HepG2 (cell line): ENCODE measurements around the gene CCDC183. TPM values are rescaled to one million over a fixed set of nuclear protein-coding genes. Genes with fewer than 3 reads are reported as not detected.

ENCODE experiments used
- ATAC-seq: fragments of 200-7000 bp; cut with Tn5 transposase; 3 replicates; pipeline ENCODE4 v1.9.1; 2020; ENCODE audit warnings: mild to moderate bottlenecking, moderate library complexity
- BruUV-seq: library from RNA; stranded (reverse); fragments of 400-500 nt; replicated peaks from 2 replicates; lab custom pipeline; 2021; lab: Mats Ljungman, UMichigan
- CTCF ChIA-PET: fragments of 300-600 bp; formaldehyde crosslinking; extraction: SDS; loops from one replicate; lab custom pipeline; 2021; ENCODE audit warnings: low total read pairs, inconsistent platforms, low intra/inter-chr PET ratio; lab: Yijun Ruan, JAX
- POLR2A ChIA-PET: fragments of 350-600 bp; sonication (Branson Sonifier 250); formaldehyde crosslinking; loops from one replicate; lab custom pipeline; 2020; ENCODE audit warnings: antibody characterized with exemption, inconsistent platforms; lab: Yijun Ruan, JAX
- DNase-seq: peaks from one replicate; pipeline ENCODE4 v3.0.0-alpha.2; 2015; ENCODE audit warnings: low spot score
- FAIRE-seq: peaks from 3 replicates; lab custom pipeline; 2011; peaks lifted over from hg19 to GRCh38; lab: Jason Lieb, UNC
- H2AFZ ChIP-seq: one replicate; pipeline ENCODE4 v1.6.1; 2011; ENCODE audit warnings: low read length, inconsistent platforms
- H3K27ac ChIP-seq: fragments of 300-600 bp; 3 replicates; pipeline ENCODE4 v1.8.0; 2011; ENCODE audit warnings: mixed run types, mild to moderate bottlenecking, mixed read lengths, low read length, inconsistent platforms; ENCODE audit not compliant: insufficient read depth; ENCODE audit errors: extremely low read length
- H3K27me3 ChIP-seq, 2 experiments: fragments of 200-600 bp in 1 of 2; 2 replicates in 1 of 2; 3 replicates in 1 of 2; pipeline versions ENCODE4 v1.6.0 to v1.8.0; 2011; ENCODE audit warnings: low read length in 2 of 2, mild to moderate bottlenecking in 2 of 2, moderate library complexity in 2 of 2, inconsistent platforms in 1 of 2; ENCODE audit not compliant: insufficient read depth in 2 of 2, control insufficient read depth in 1 of 2
- H3K36me3 ChIP-seq, 2 experiments: fragments of 200-600 bp in 1 of 2; replicated peaks in 1 of 2; 2 replicates in 1 of 2; 3 replicates in 1 of 2; pipeline versions ENCODE4 v1.5.1 to v1.8.0; 2011; ENCODE audit warnings: low read length in 2 of 2, inconsistent platforms in 1 of 2; ENCODE audit not compliant: insufficient read depth in 2 of 2, control insufficient read depth in 1 of 2
- H3K4me1 ChIP-seq: 2 replicates; pipeline ENCODE4 v1.5.1; 2012; ENCODE audit warnings: low read length, inconsistent platforms; ENCODE audit not compliant: insufficient read depth
- H3K4me2 ChIP-seq: 2 replicates; pipeline ENCODE4 v1.6.0; 2011; ENCODE audit warnings: low read depth, low read length, inconsistent platforms
- H3K4me3 ChIP-seq, 3 experiments: fragments of 200-600 bp in 1 of 3; sonication (generic), shearing (Covaris generic) in 1 of 3; replicated peaks in 1 of 3; 2 replicates each; pipeline ENCODE4 v1.5.1; 2011 to 2016; ENCODE audit warnings: low read length in 3 of 3, inconsistent platforms in 2 of 3, low read depth in 2 of 3, mild to moderate bottlenecking in 2 of 3, control low read depth in 1 of 3, mixed read lengths in 1 of 3; ENCODE audit not compliant: insufficient read depth in 1 of 3
- H3K79me2 ChIP-seq: one replicate; pipeline ENCODE4 v1.6.1; 2011; ENCODE audit warnings: low read length, inconsistent platforms; ENCODE audit not compliant: insufficient read depth
- H3K9ac ChIP-seq: 2 replicates; pipeline ENCODE4 v1.6.0; 2011; ENCODE audit warnings: mild to moderate bottlenecking, low read depth, low read length, inconsistent platforms; ENCODE audit not compliant: insufficient read depth
- H3K9me3 ChIP-seq: 2 replicates; pipeline ENCODE4 v1.5.1; 2012; ENCODE audit warnings: mild to moderate bottlenecking, low read length
- H4K20me1 ChIP-seq: 2 replicates; pipeline ENCODE4 v1.6.0; 2011; ENCODE audit warnings: inconsistent platforms, mild to moderate bottlenecking, low read length, moderate library complexity; ENCODE audit not compliant: insufficient read depth
- CEBPG ChIP-seq: IDR thresholded peaks from 2 replicates; pipeline ENCODE4 v1.6.1; 2016
- KLF13 ChIP-seq: sonication (generic); formaldehyde crosslinking; IDR thresholded peaks from 2 replicates; pipeline ENCODE4 v1.4.0; 2020; ENCODE audit warnings: mild to moderate bottlenecking, missing genetic modification reagents
- KLF6 ChIP-seq: IDR thresholded peaks from 2 replicates; pipeline ENCODE4 v1.8.0; 2016; ENCODE audit warnings: missing biosample characterization, missing genetic modification reagents
- PPARG ChIP-seq: conservative IDR thresholded peaks from 2 replicates; pipeline ENCODE4 v1.6.1; 2016; ENCODE audit warnings: missing biosample characterization, missing genetic modification reagents
- PTBP1 ChIP-seq: fragments of 200-400 bp; formaldehyde crosslinking; IDR thresholded peaks from 2 replicates; pipeline ENCODE4 v1.6.1; 2018; ENCODE audit warnings: low read length, low read depth; ENCODE audit not compliant: poor library complexity, severe bottlenecking
- RFX1 ChIP-seq: fragments of 450-650 bp; IDR thresholded peaks from 2 replicates; pipeline ENCODE4 v1.6.1; 2017
- ZNF143 ChIP-seq: sonication (generic); formaldehyde crosslinking; IDR thresholded peaks from 2 replicates; pipeline ENCODE4 v1.4.0; 2020; ENCODE audit warnings: missing genetic modification reagents
- ZNF407 ChIP-seq: sonication (generic); formaldehyde crosslinking; IDR thresholded peaks from one replicate; pipeline ENCODE4 v1.5.1; 2020; ENCODE audit warnings: mild to moderate bottlenecking, missing genetic modification reagents; ENCODE audit errors: not compliant biosample characterization
- ZNF431 ChIP-seq: sonication (generic); formaldehyde crosslinking; IDR thresholded peaks from 2 replicates; pipeline ENCODE4 v1.9.0; 2022; ENCODE audit warnings: missing genetic modification reagents, low read depth, mild to moderate bottlenecking, borderline replicate concordance
- ZNF460 ChIP-seq: sonication (generic); formaldehyde crosslinking; IDR thresholded peaks from 2 replicates; pipeline ENCODE4 v1.5.1; 2020; ENCODE audit warnings: missing genetic modification reagents, mild to moderate bottlenecking, borderline replicate concordance
- whole genome bisulfite sequencing: methylation state at CpG from one replicate; pipeline ENCODE4 v1.1.6; 2017; ENCODE audit warnings: low lambda C conversion rate; 5-methylcytosine and 5-hydroxymethylcytosine counted together
- in situ Hi-C: cut with HindIII; loops from 2 replicates; pipeline ENCODE4 v1.10.0; 2017; ENCODE audit warnings: low pct_unique_long_range_greater_than_20kb; ENCODE audit not compliant: extremely low pct_ligation_motif_present
- intact Hi-C: fragments of 100-400 bp; cut with micrococcal nuclease; formaldehyde crosslinking; loops from one replicate; pipeline ENCODE4 v1.10.0; 2022; ENCODE audit not compliant: unreplicated experiment
- polyA plus RNA-seq, 8 experiments: library from polyadenylated mRNA; depleted of rRNA in 3 of 8; stranded (reverse) in 7 of 8; unstranded in 1 of 8; fragments of >200 nt; fragmentation: Illumina TruSeq in 4 of 8; extraction: Trizol in 4 of 8; gene quantifications; 2 replicates each; pipeline versions ENCODE4 v1.2.1 to v1.2.3, GENCODE V29; 2011 to 2016; ENCODE audit warnings: low read depth in 4 of 8, missing spikeins in 1 of 8, mixed read lengths in 1 of 8; ENCODE audit not compliant: insufficient read depth in 1 of 8
- total RNA-seq, 5 experiments: library from RNA; depleted of rRNA; stranded (reverse); fragments of >200 nt; fragmentation: Illumina TruSeq; extraction: Trizol; gene quantifications; 2 replicates each; pipeline ENCODE4 v1.2.3, GENCODE V29; 2016; ENCODE audit warnings: low read depth in 1 of 5
- TF ChIP-seq, protein P1 (sequence below), 2 experiments: sonication (generic) in 1 of 2; formaldehyde crosslinking in 1 of 2; IDR thresholded peaks; 2 replicates each; pipeline versions ENCODE4 v1.4.0 to v1.6.1; 2018 to 2020; ENCODE audit warnings: missing genetic modification reagents in 2 of 2, borderline replicate concordance in 1 of 2, low read depth in 1 of 2, mild to moderate bottlenecking in 1 of 2, missing biosample characterization in 1 of 2
- TF ChIP-seq, protein P2 (sequence below): sonication (generic); formaldehyde crosslinking; IDR thresholded peaks from 2 replicates; pipeline ENCODE4 v1.8.1; 2023; ENCODE audit warnings: mild to moderate bottlenecking, missing genetic modification reagents

Gene CCDC183
- total and polyA plus RNA-seq, 2 of the 13 experiments (the other 11 are each of a cell fraction or from before 2014, with no cell fraction given) = 5.0 to 66.4 TPM

- FAIRE-seq = no peak
- intact Hi-C loops = no loop called here
- H3K79me2 ChIP-seq = no peaks in the 10 kb centered on the region
- TF ChIP-seq, protein P1, sequence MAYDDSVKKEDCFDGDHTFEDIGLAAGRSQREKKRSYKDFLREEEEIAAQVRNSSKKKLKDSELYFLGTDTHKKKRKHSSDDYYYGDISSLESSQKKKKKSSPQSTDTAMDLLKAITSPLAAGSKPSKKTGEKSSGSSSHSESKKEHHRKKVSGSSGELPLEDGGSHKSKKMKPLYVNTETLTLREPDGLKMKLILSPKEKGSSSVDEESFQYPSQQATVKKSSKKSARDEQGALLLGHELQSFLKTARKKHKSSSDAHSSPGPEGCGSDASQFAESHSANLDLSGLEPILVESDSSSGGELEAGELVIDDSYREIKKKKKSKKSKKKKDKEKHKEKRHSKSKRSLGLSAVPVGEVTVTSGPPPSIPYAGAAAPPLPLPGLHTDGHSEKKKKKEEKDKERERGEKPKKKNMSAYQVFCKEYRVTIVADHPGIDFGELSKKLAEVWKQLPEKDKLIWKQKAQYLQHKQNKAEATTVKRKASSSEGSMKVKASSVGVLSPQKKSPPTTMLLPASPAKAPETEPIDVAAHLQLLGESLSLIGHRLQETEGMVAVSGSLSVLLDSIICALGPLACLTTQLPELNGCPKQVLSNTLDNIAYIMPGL (CRISPR knock-in tag; IDR thresholded peaks at IDR 0.05; ENCODE audit: borderline replicate concordance in 1 of 2, low read depth in 1 of 2) = no peak
- TF ChIP-seq KLF6 (no peak), KLF13 (no peak), ZNF431 (CRISPR knock-in tag) (no peak), ZNF407 (no peak), PPARG (CRISPR knock-in tag) (no peak), RFX1 (no peak), PTBP1 (no peak), CEBPG (CRISPR knock-in tag) (no peak), ZNF143 (no peak), ZNF460 (CRISPR knock-in tag) (no peak)
- TF ChIP-seq, protein P2, sequence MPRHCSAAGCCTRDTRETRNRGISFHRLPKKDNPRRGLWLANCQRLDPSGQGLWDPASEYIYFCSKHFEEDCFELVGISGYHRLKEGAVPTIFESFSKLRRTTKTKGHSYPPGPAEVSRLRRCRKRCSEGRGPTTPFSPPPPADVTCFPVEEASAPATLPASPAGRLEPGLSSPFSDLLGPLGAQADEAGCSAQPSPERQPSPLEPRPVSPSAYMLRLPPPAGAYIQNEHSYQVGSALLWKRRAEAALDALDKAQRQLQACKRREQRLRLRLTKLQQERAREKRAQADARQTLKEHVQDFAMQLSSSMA (CRISPR knock-in tag) = no peak
Observed at GRCh38 chr9:136753371-136754058, 42.6 kb upstream of the CCDC183 start.

More at GRCh38 chr9:136753371-136754058, 42.6 kb upstream of the CCDC183 start:
- Histone ChIP-seq H3K36me3 (no peaks in the 10 kb centered on the region), H3K27me3 (peaks cover 14 to 54% of the 10 kb centered on the region in 2 experiments; a peak in 4 of 5 replicates), H3K4me2 (no peak overlapping the region), H4K20me1 (no peaks in the 10 kb centered on the region), H3K27ac (no peak overlapping the region), H3K4me3 (no peak overlapping the region), H2AFZ (no peak overlapping the region), H3K9ac (no peak overlapping the region), H3K4me1 (peaks cover 12% of the 10 kb centered on the region; the same call in 1 of the 2 replicates), H3K9me3 (peaks cover 15% of the 10 kb centered on the region)
- DNase-seq (no peak), ATAC-seq (no peak)
- WGBS = 90% methylated on average over 7 of the region's 31 CpGs
- in situ Hi-C loops = no loop called here
- no TSS peak for BruUV-seq
- ChIA-PET POLR2A (no interaction called here), CTCF (no interaction called here)
